Glutamatergic neuron (in vitro differentiated cells): Measurements from ENCODE around the gene ANKRD16. TPM values are rescaled to one million over a fixed set of nuclear protein-coding genes. Genes with fewer than 3 reads are reported as not detected.
"Not testable (repeated sequence)": the region's sequence is repeated elsewhere in the genome, so short reads cannot be mapped to it uniquely, and the experiment has no call there.

Source experiments
- DNase-seq: peaks from one replicate; pipeline ENCODE4 v3.0.0; 2022
- H3K27ac Mint-ChIP-seq: one replicate; pipeline ENCODE4 v1.8.0; 2020; ENCODE audit warnings: mild to moderate bottlenecking, mixed read lengths, inconsistent platforms; ENCODE audit not compliant: unreplicated experiment
- H3K27me3 Mint-ChIP-seq: one replicate; pipeline ENCODE4 v1.8.0; 2020; ENCODE audit warnings: mild to moderate bottlenecking, moderate library complexity, mixed read lengths, inconsistent platforms; ENCODE audit not compliant: unreplicated experiment
- H3K36me3 Mint-ChIP-seq: one replicate; pipeline ENCODE4 v1.8.0; 2020; ENCODE audit warnings: mild to moderate bottlenecking, mixed read lengths, inconsistent platforms; ENCODE audit not compliant: unreplicated experiment
- H3K4me1 Mint-ChIP-seq: one replicate; pipeline ENCODE4 v1.8.0; 2020; ENCODE audit warnings: mild to moderate bottlenecking, low read depth, mixed read lengths, inconsistent platforms; ENCODE audit not compliant: unreplicated experiment
- H3K4me3 Mint-ChIP-seq: one replicate; pipeline ENCODE4 v1.8.0; 2020; ENCODE audit warnings: mild to moderate bottlenecking, mixed read lengths, inconsistent platforms; ENCODE audit not compliant: unreplicated experiment
- H3K9me3 Mint-ChIP-seq: one replicate; pipeline ENCODE4 v1.8.0; 2020; ENCODE audit warnings: mild to moderate bottlenecking, moderate library complexity, mixed read lengths, inconsistent platforms; ENCODE audit not compliant: unreplicated experiment
- CTCF ChIP-seq: fragments of 200-600 bp; sonication (generic); IDR thresholded peaks from one replicate; pipeline ENCODE4 v1.5.0; 2021; ENCODE audit not compliant: partially characterized antibody, unreplicated experiment
- total RNA-seq: library from RNA; stranded (reverse); fragmentation: NEBNext Ultra II Directional; extraction: Animal tissue kit (Norgen Biotek cat#: 25700); gene quantifications from one replicate; pipeline ENCODE4 v1.2.1, GENCODE V29; 2021; ENCODE audit not compliant: unreplicated experiment

The ANKRD16 gene
- total RNA-seq, 1 donor from 2014 or later: 7.5 TPM

GRCh38 chr10:5888351-5888750 lies 1.3 kb downstream of the ANKRD16 start:
- H3K9me3 Mint-ChIP-seq: peaks cover 11% of the 10 kb centered on the region
- H3K36me3 Mint-ChIP-seq: no peaks in the 10 kb centered on the region
- peak overlapping the region; percentile 50 for H3K27ac Mint-ChIP-seq
- H3K4me3 Mint-ChIP-seq: peak overlapping the region; percentile 93
- H3K4me1 Mint-ChIP-seq: peaks cover 27% of the 10 kb centered on the region
- DNase-seq: no peak
- TF ChIP-seq CTCF: no peak
- H3K27me3 Mint-ChIP-seq: peaks cover 10% of the 10 kb centered on the region

GRCh38 chr10:5887641-5888040 lies 2.1 kb downstream of the ANKRD16 start:
- TF ChIP-seq CTCF: no peak
- no peak for DNase-seq
- Mint-ChIP-seq H3K27me3 (peaks cover 8% of the 10 kb centered on the region), H3K4me1 (peaks cover 27% of the 10 kb centered on the region), H3K36me3 (no peaks in the 10 kb centered on the region), H3K27ac (no peak overlapping the region), H3K9me3 (peaks cover 11% of the 10 kb centered on the region), H3K4me3 (peak overlapping the region; percentile 93)

GRCh38 chr10:5887029-5887428 lies 2.7 kb downstream of the ANKRD16 start:
- Mint-ChIP-seq H3K4me1 (peaks cover 23% of the 10 kb centered on the region), H3K4me3 (no peak overlapping the region), H3K27ac (no peak overlapping the region), H3K9me3 (peaks cover 11% of the 10 kb centered on the region), H3K36me3 (no peaks in the 10 kb centered on the region), H3K27me3 (peaks cover 8% of the 10 kb centered on the region)
- DNase-seq: no peak
- no peak for TF ChIP-seq CTCF

GRCh38 chr10:5885619-5886018 lies 4.1 kb downstream of the ANKRD16 start:
- TF ChIP-seq CTCF: no peak
- Mint-ChIP-seq H3K27ac (no peak overlapping the region), H3K27me3 (peaks cover 6% of the 10 kb centered on the region), H3K4me3 (no peak overlapping the region), H3K4me1 (peaks cover 12% of the 10 kb centered on the region), H3K9me3 (peaks cover 10% of the 10 kb centered on the region), H3K36me3 (no peaks in the 10 kb centered on the region)
- no peak for DNase-seq

GRCh38 chr10:5882961-5883360 lies 6.7 kb downstream of the ANKRD16 start:
- Mint-ChIP-seq H3K36me3 (no peaks in the 10 kb centered on the region), H3K27ac (no peak overlapping the region)

GRCh38 chr10:5877041-5877440 lies 12.7 kb downstream of the ANKRD16 start:
- not testable (repeated sequence) for H3K9me3 Mint-ChIP-seq, H3K4me1 Mint-ChIP-seq, H3K4me3 Mint-ChIP-seq, H3K27ac Mint-ChIP-seq, H3K27me3 Mint-ChIP-seq, H3K36me3 Mint-ChIP-seq, DNase-seq

More at GRCh38 chr10:5882961-5883360, 6.7 kb downstream of the ANKRD16 start:
- peaks cover 2% of the 10 kb centered on the region for H3K27me3 Mint-ChIP-seq
- no peak overlapping the region for H3K4me3 Mint-ChIP-seq
- peaks cover 4% of the 10 kb centered on the region for H3K9me3 Mint-ChIP-seq
- peaks cover 4% of the 10 kb centered on the region for H3K4me1 Mint-ChIP-seq
- TF ChIP-seq CTCF: no peak
- DNase-seq: no peak
